ENCODE measurements around the gene NKX1-2. TPM values are rescaled to one million over a fixed set of nuclear protein-coding genes. Genes with fewer than 3 reads are reported as not detected.

Gene NKX1-2
- total and polyA plus RNA-seq, 2 experiments from 2014 or later: 9.8 to 39.4 TPM

GRCh38 chr10:124482876-124483275, 33.0 kb upstream of the NKX1-2 start:
- TF ChIP-seq CTCF (conservative IDR thresholded peaks at IDR 0.05; ENCODE audit: low read depth in 2 of 2): peak in 1 of 2 experiments; percentile 15; a peak in 1 of 4 replicates
- TF ChIP-seq, protein P1, sequence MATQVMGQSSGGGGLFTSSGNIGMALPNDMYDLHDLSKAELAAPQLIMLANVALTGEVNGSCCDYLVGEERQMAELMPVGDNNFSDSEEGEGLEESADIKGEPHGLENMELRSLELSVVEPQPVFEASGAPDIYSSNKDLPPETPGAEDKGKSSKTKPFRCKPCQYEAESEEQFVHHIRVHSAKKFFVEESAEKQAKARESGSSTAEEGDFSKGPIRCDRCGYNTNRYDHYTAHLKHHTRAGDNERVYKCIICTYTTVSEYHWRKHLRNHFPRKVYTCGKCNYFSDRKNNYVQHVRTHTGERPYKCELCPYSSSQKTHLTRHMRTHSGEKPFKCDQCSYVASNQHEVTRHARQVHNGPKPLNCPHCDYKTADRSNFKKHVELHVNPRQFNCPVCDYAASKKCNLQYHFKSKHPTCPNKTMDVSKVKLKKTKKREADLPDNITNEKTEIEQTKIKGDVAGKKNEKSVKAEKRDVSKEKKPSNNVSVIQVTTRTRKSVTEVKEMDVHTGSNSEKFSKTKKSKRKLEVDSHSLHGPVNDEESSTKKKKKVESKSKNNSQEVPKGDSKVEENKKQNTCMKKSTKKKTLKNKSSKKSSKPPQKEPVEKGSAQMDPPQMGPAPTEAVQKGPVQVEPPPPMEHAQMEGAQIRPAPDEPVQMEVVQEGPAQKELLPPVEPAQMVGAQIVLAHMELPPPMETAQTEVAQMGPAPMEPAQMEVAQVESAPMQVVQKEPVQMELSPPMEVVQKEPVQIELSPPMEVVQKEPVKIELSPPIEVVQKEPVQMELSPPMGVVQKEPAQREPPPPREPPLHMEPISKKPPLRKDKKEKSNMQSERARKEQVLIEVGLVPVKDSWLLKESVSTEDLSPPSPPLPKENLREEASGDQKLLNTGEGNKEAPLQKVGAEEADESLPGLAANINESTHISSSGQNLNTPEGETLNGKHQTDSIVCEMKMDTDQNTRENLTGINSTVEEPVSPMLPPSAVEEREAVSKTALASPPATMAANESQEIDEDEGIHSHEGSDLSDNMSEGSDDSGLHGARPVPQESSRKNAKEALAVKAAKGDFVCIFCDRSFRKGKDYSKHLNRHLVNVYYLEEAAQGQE (IDR thresholded peaks at IDR 0.05; ENCODE audit: unreplicated experiment): no peak

GRCh38 chr10:124482236-124482800, 32.5 kb upstream of the NKX1-2 start:
- no peak overlapping the region for H2AFZ ChIP-seq
- no peak overlapping the region for H3K4me2 ChIP-seq
- peaks cover 32% of the 10 kb centered on the region for H3K4me1 Mint-ChIP-seq
- peaks cover 40% of the 10 kb centered on the region for H3K36me3 Mint-ChIP-seq (ENCODE audit: low read depth)
- H3F3A ChIP-seq (replicated peaks; ENCODE audit: low read depth): no peaks in the 10 kb centered on the region
- no peaks in the 10 kb centered on the region; the same call in 1 of the 2 replicates for H3K79me2 ChIP-seq (replicated peaks; ENCODE audit: insufficient read depth)
- ATAC-seq (no peak), DNase-seq (ENCODE audit: low spot score) (no peak)
- no peaks in the 10 kb centered on the region for H3K9me2 ChIP-seq (ENCODE audit: insufficient read depth)
- H4K20me1 ChIP-seq (replicated peaks; ENCODE audit: insufficient read depth): no peaks in the 10 kb centered on the region
- no peak overlapping the region for H3K27ac Mint-ChIP-seq
- H3K9me3 Mint-ChIP-seq: peaks cover 19% of the 10 kb centered on the region
- H3K36me3 ChIP-seq (ENCODE audit: insufficient read depth): no peaks in the 10 kb centered on the region
- no peak overlapping the region for H3K4me3 ChIP-seq
- peaks cover 32% of the 10 kb centered on the region for H3K4me1 ChIP-seq (ENCODE audit: insufficient read depth)
- H3K27me3 Mint-ChIP-seq (ENCODE audit: insufficient read depth, low read depth, poor library complexity): peaks cover 6% of the 10 kb centered on the region
- H3K27me3 ChIP-seq (ENCODE audit: insufficient read depth): no peaks in the 10 kb centered on the region
- no peak overlapping the region for H3K4me3 Mint-ChIP-seq
- 0 out of 2 replicates have a peak overlapping the region, but pooled peaks have one; percentile 55 for H3K27ac ChIP-seq (ENCODE audit: low read depth)
- TF ChIP-seq ZNF114 (CRISPR knock-in tag; IDR thresholded peaks at IDR 0.05) (no peak), CREB1 (CRISPR knock-in tag; IDR thresholded peaks at IDR 0.05; ENCODE audit: low read depth) (no peak), EZH2phosphoT487 (IDR thresholded peaks at IDR 0.05; ENCODE audit: unreplicated experiment) (no peak), JUNB (IDR thresholded peaks at IDR 0.05; ENCODE audit: unreplicated experiment) (no peak)
- TF ChIP-seq, protein P2, sequence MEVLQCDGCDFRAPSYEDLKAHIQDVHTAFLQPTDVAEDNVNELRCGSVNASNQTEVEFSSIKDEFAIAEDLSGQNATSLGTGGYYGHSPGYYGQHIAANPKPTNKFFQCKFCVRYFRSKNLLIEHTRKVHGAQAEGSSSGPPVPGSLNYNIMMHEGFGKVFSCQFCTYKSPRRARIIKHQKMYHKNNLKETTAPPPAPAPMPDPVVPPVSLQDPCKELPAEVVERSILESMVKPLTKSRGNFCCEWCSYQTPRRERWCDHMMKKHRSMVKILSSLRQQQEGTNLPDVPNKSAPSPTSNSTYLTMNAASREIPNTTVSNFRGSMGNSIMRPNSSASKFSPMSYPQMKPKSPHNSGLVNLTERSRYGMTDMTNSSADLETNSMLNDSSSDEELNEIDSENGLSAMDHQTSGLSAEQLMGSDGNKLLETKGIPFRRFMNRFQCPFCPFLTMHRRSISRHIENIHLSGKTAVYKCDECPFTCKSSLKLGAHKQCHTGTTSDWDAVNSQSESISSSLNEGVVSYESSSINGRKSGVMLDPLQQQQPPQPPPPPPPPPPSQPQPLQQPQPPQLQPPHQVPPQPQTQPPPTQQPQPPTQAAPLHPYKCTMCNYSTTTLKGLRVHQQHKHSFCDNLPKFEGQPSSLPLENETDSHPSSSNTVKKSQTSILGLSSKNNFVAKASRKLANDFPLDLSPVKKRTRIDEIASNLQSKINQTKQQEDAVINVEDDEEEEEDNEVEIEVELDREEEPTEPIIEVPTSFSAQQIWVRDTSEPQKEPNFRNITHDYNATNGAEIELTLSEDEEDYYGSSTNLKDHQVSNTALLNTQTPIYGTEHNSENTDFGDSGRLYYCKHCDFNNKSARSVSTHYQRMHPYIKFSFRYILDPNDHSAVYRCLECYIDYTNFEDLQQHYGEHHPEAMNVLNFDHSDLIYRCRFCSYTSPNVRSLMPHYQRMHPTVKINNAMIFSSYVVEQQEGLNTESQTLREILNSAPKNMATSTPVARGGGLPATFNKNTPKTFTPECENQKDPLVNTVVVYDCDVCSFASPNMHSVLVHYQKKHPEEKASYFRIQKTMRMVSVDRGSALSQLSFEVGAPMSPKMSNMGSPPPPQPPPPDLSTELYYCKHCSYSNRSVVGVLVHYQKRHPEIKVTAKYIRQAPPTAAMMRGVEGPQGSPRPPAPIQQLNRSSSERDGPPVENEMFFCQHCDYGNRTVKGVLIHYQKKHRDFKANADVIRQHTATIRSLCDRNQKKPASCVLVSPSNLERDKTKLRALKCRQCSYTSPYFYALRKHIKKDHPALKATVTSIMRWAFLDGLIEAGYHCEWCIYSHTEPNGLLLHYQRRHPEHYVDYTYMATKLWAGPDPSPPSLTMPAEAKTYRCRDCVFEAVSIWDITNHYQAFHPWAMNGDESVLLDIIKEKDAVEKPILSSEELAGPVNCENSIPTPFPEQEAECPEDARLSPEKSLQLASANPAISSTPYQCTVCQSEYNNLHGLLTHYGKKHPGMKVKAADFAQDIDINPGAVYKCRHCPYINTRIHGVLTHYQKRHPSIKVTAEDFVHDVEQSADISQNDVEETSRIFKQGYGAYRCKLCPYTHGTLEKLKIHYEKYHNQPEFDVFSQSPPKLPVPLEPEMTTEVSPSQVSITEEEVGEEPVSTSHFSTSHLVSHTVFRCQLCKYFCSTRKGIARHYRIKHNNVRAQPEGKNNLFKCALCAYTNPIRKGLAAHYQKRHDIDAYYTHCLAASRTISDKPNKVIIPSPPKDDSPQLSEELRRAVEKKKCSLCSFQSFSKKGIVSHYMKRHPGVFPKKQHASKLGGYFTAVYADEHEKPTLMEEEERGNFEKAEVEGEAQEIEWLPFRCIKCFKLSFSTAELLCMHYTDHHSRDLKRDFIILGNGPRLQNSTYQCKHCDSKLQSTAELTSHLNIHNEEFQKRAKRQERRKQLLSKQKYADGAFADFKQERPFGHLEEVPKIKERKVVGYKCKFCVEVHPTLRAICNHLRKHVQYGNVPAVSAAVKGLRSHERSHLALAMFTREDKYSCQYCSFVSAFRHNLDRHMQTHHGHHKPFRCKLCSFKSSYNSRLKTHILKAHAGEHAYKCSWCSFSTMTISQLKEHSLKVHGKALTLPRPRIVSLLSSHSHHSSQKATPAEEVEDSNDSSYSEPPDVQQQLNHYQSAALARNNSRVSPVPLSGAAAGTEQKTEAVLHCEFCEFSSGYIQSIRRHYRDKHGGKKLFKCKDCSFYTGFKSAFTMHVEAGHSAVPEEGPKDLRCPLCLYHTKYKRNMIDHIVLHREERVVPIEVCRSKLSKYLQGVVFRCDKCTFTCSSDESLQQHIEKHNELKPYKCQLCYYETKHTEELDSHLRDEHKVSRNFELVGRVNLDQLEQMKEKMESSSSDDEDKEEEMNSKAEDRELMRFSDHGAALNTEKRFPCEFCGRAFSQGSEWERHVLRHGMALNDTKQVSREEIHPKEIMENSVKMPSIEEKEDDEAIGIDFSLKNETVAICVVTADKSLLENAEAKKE (CRISPR knock-in tag; IDR thresholded peaks at IDR 0.05): no peak
- TF ChIP-seq, protein P3, sequence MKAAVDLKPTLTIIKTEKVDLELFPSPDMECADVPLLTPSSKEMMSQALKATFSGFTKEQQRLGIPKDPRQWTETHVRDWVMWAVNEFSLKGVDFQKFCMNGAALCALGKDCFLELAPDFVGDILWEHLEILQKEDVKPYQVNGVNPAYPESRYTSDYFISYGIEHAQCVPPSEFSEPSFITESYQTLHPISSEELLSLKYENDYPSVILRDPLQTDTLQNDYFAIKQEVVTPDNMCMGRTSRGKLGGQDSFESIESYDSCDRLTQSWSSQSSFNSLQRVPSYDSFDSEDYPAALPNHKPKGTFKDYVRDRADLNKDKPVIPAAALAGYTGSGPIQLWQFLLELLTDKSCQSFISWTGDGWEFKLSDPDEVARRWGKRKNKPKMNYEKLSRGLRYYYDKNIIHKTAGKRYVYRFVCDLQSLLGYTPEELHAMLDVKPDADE (IDR thresholded peaks at IDR 0.05): no peak

More at GRCh38 chr10:124482876-124483275, 33.0 kb upstream of the NKX1-2 start:
- H3K9me3 Mint-ChIP-seq: peaks cover 20% of the 10 kb centered on the region
- no peaks in the 10 kb centered on the region for H3K9me2 ChIP-seq (ENCODE audit: insufficient read depth)
- H2AFZ ChIP-seq: no peak overlapping the region
- H3K27ac ChIP-seq (ENCODE audit: low read depth): 0 out of 2 replicates have a peak overlapping the region, but pooled peaks have one; percentile 19
- H3K36me3 Mint-ChIP-seq (ENCODE audit: low read depth): peaks cover 45% of the 10 kb centered on the region
- no peaks in the 10 kb centered on the region for H4K20me1 ChIP-seq (replicated peaks; ENCODE audit: insufficient read depth)
- H3K4me2 ChIP-seq: no peak overlapping the region
- H3K27me3 ChIP-seq (ENCODE audit: insufficient read depth): no peaks in the 10 kb centered on the region
- H3K79me2 ChIP-seq (replicated peaks; ENCODE audit: insufficient read depth): no peaks in the 10 kb centered on the region; the same call in 1 of the 2 replicates
- peaks cover 6% of the 10 kb centered on the region for H3K27me3 Mint-ChIP-seq (ENCODE audit: insufficient read depth, low read depth, poor library complexity)
- ATAC-seq (no peak), DNase-seq (ENCODE audit: low spot score) (no peak)
- H3K4me1 ChIP-seq (ENCODE audit: insufficient read depth): peaks cover 26% of the 10 kb centered on the region
- H3K4me3 ChIP-seq: no peak overlapping the region
- H3K4me1 Mint-ChIP-seq: peaks cover 26% of the 10 kb centered on the region
- H3F3A ChIP-seq (replicated peaks; ENCODE audit: low read depth): no peaks in the 10 kb centered on the region
- H3K27ac Mint-ChIP-seq: no peak overlapping the region
- H3K36me3 ChIP-seq (ENCODE audit: insufficient read depth): no peaks in the 10 kb centered on the region
- no peak overlapping the region for H3K4me3 Mint-ChIP-seq

Data from GM23338 (cell line).